Measurements from ENCODE around the gene AKAP1. TPM values are rescaled to one million over a fixed set of nuclear protein-coding genes. Genes with fewer than 3 reads are reported as not detected.

AKAP1 gene
- total and polyA plus RNA-seq, 2 donors (not counting 1 experiment from before 2014, with no cell fraction given) = 4.8 to 9.1 TPM

- Histone ChIP-seq H3K36me3 (ENCODE audit: control insufficient read depth, insufficient read depth, low read length) (no peaks in the 10 kb centered on the region), H3K27me3 (ENCODE audit: control insufficient read depth, insufficient read depth, low read length) (no peaks in the 10 kb centered on the region), H3K4me2 (ENCODE audit: extremely low read depth, insufficient read depth, low read length) (no peak overlapping the region), H3K9ac (ENCODE audit: insufficient read depth, low read length) (no peak overlapping the region), H3K9me3 (ENCODE audit: control insufficient read depth, insufficient read depth, low read depth, low read length) (no peaks in the 10 kb centered on the region), H3K79me2 (ENCODE audit: control insufficient read depth, insufficient read depth, low read length) (no peaks in the 10 kb centered on the region), H3K4me1 (ENCODE audit: control insufficient read depth, extremely low read depth, insufficient read depth, low read length) (no peaks in the 10 kb centered on the region), H3K27ac (ENCODE audit: insufficient read depth, low read length) (no peak overlapping the region), H3K4me3 (replicated peaks in 1 of 4; ENCODE audit: control extremely low read depth in 1 of 4, insufficient read depth in 1 of 4, low read depth in 3 of 4, low read length in 4 of 4) (no peak overlapping the region), H2AFZ (ENCODE audit: low read length) (no peak overlapping the region), H4K20me1 (ENCODE audit: control insufficient read depth, extremely low read depth, insufficient read depth, low read length) (no peaks in the 10 kb centered on the region)
- no peak for TF ChIP-seq EZH2 (IDR thresholded peaks at IDR 0.05; ENCODE audit: low read length, missing control alignments)
- TF ChIP-seq, protein P1, sequence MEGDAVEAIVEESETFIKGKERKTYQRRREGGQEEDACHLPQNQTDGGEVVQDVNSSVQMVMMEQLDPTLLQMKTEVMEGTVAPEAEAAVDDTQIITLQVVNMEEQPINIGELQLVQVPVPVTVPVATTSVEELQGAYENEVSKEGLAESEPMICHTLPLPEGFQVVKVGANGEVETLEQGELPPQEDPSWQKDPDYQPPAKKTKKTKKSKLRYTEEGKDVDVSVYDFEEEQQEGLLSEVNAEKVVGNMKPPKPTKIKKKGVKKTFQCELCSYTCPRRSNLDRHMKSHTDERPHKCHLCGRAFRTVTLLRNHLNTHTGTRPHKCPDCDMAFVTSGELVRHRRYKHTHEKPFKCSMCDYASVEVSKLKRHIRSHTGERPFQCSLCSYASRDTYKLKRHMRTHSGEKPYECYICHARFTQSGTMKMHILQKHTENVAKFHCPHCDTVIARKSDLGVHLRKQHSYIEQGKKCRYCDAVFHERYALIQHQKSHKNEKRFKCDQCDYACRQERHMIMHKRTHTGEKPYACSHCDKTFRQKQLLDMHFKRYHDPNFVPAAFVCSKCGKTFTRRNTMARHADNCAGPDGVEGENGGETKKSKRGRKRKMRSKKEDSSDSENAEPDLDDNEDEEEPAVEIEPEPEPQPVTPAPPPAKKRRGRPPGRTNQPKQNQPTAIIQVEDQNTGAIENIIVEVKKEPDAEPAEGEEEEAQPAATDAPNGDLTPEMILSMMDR (conservative IDR thresholded peaks at IDR 0.05 in 1 of 2, IDR thresholded peaks at IDR 0.05 in 1 of 2; ENCODE audit: low read depth in 1 of 2, low read length in 2 of 2) = no peak
- no peak for DNase-seq (ENCODE audit: low read depth in 2 of 2)
Measured at GRCh38 chr17:57124053-57124452, 39.0 kb downstream of the AKAP1 start.

GRCh38 chr17:57125406-57125805 lies 40.4 kb downstream of the AKAP1 start:
- H3K9ac ChIP-seq (ENCODE audit: insufficient read depth, low read length) = no peak overlapping the region
- no peaks in the 10 kb centered on the region for H3K79me2 ChIP-seq (ENCODE audit: control insufficient read depth, insufficient read depth, low read length)
- no peaks in the 10 kb centered on the region for H3K4me1 ChIP-seq (ENCODE audit: control insufficient read depth, extremely low read depth, insufficient read depth, low read length)
- no peak overlapping the region for H3K4me2 ChIP-seq (ENCODE audit: extremely low read depth, insufficient read depth, low read length)
- H3K9me3 ChIP-seq (ENCODE audit: control insufficient read depth, insufficient read depth, low read depth, low read length) = no peaks in the 10 kb centered on the region
- no peak overlapping the region for H3K27ac ChIP-seq (ENCODE audit: insufficient read depth, low read length)
- H2AFZ ChIP-seq (ENCODE audit: low read length) = no peak overlapping the region
- no peak for DNase-seq (ENCODE audit: low read depth in 2 of 2)
- H3K4me3 ChIP-seq (replicated peaks in 1 of 4; ENCODE audit: control extremely low read depth in 1 of 4, insufficient read depth in 1 of 4, low read depth in 3 of 4, low read length in 4 of 4) = no peak overlapping the region
- no peaks in the 10 kb centered on the region for H3K27me3 ChIP-seq (ENCODE audit: control insufficient read depth, insufficient read depth, low read length)
- H4K20me1 ChIP-seq (ENCODE audit: control insufficient read depth, extremely low read depth, insufficient read depth, low read length) = no peaks in the 10 kb centered on the region
- H3K36me3 ChIP-seq (ENCODE audit: control insufficient read depth, insufficient read depth, low read length) = no peaks in the 10 kb centered on the region
- TF ChIP-seq, protein P1 (conservative IDR thresholded peaks at IDR 0.05 in 1 of 2, IDR thresholded peaks at IDR 0.05 in 1 of 2; ENCODE audit: low read depth in 1 of 2, low read length in 2 of 2) = no peak
- no peak for TF ChIP-seq EZH2 (IDR thresholded peaks at IDR 0.05; ENCODE audit: low read length, missing control alignments)

DNA sequence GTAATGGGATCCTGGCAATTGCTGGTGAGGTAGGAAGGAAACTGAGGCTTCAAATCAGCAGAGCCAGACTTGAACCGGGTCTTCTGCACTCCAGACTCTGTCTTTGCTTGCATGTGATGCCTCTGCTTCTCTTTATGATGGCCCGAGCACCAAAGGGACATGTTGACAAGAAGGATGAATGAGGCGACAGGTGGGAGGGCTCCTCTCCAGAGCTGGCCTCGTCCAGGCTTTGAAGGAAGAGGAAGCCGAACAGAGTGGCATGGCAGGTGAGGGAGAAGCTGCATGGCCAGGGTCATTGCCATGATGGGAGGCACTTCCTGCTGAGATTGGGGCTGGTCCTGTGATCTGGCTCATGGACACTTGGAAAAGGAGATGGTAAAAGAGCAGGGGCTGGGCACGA lies 40.8 kb downstream of the AKAP1 start:
- DNase-seq (ENCODE audit: low read depth in 2 of 2) = no peak

More for the DNA sequence above, 40.8 kb downstream of the AKAP1 start:
- no peaks in the 10 kb centered on the region for H3K9me3 ChIP-seq (ENCODE audit: control insufficient read depth, insufficient read depth, low read depth, low read length)
- no peak overlapping the region for H2AFZ ChIP-seq (ENCODE audit: low read length)
- H3K36me3 ChIP-seq (ENCODE audit: control insufficient read depth, insufficient read depth, low read length) = no peaks in the 10 kb centered on the region
- no peaks in the 10 kb centered on the region for H4K20me1 ChIP-seq (ENCODE audit: control insufficient read depth, extremely low read depth, insufficient read depth, low read length)
- H3K79me2 ChIP-seq (ENCODE audit: control insufficient read depth, insufficient read depth, low read length) = no peaks in the 10 kb centered on the region
- H3K27me3 ChIP-seq (ENCODE audit: control insufficient read depth, insufficient read depth, low read length) = no peaks in the 10 kb centered on the region
- no peak for TF ChIP-seq EZH2 (IDR thresholded peaks at IDR 0.05; ENCODE audit: low read length, missing control alignments)
- TF ChIP-seq, protein P1 (conservative IDR thresholded peaks at IDR 0.05 in 1 of 2, IDR thresholded peaks at IDR 0.05 in 1 of 2; ENCODE audit: low read depth in 1 of 2, low read length in 2 of 2) = no peak
- no peak overlapping the region for H3K9ac ChIP-seq (ENCODE audit: insufficient read depth, low read length)
- no peak overlapping the region for H3K27ac ChIP-seq (ENCODE audit: insufficient read depth, low read length)
- H3K4me1 ChIP-seq (ENCODE audit: control insufficient read depth, extremely low read depth, insufficient read depth, low read length) = no peaks in the 10 kb centered on the region
- no peak overlapping the region for H3K4me3 ChIP-seq (replicated peaks in 1 of 4; ENCODE audit: control extremely low read depth in 1 of 4, insufficient read depth in 1 of 4, low read depth in 3 of 4, low read length in 4 of 4)
- no peak overlapping the region for H3K4me2 ChIP-seq (ENCODE audit: extremely low read depth, insufficient read depth, low read length)
